CD4-positive, alpha-beta memory T cell (primary cell): ENCODE data around the gene MYO7B. TPM values are rescaled to one million over a fixed set of nuclear protein-coding genes. Genes with fewer than 3 reads are reported as not detected.

ENCODE experiments used
- CTCF ChIA-PET: fragments of 350-600 bp; sonication (Branson Sonifier 250); formaldehyde crosslinking; loops from one replicate; lab custom pipeline; 2021; ENCODE audit warnings: inconsistent platforms; ENCODE audit not compliant: partially characterized antibody; lab: Charles Lee
- POLR2A ChIA-PET: fragments of 350-600 bp; sonication (Branson Sonifier 250); formaldehyde crosslinking; loops from one replicate; lab custom pipeline; 2021; ENCODE audit not compliant: partially characterized antibody; lab: Charles Lee
- DNase-seq, 5 donors: peaks; one replicate each; pipeline versions ENCODE4 v3.0.0 to v3.0.0-alpha.2; 2020 to 2022; ENCODE audit warnings: mixed read lengths in 1 of 5
- H3K27ac ChIP-seq: one replicate; pipeline ENCODE4 v1.7.0; 2013; ENCODE audit warnings: low read depth, low read length
- H3K27me3 ChIP-seq: 2 replicates; pipeline ENCODE4 v1.7.0; 2013; ENCODE audit warnings: mild to moderate bottlenecking, low read length, moderate library complexity; ENCODE audit not compliant: insufficient read depth
- H3K36me3 ChIP-seq: 2 replicates; pipeline ENCODE4 v1.7.0; 2013; ENCODE audit warnings: mild to moderate bottlenecking, low read length, moderate library complexity; ENCODE audit not compliant: insufficient read depth
- H3K4me1 ChIP-seq: 2 replicates; pipeline ENCODE4 v1.7.0; 2013; ENCODE audit warnings: mild to moderate bottlenecking, low read length, moderate library complexity; ENCODE audit not compliant: insufficient read depth
- H3K4me3 ChIP-seq, 2 donors: one replicate each; pipeline ENCODE4 v1.7.0; 2013; ENCODE audit warnings: low read length in 2 of 2, mild to moderate bottlenecking in 1 of 2
- H3K9me3 ChIP-seq, 2 donors: one replicate each; pipeline ENCODE4 v1.7.0; 2013; ENCODE audit warnings: low read length in 2 of 2, control low read depth in 1 of 2; ENCODE audit not compliant: control insufficient read depth in 1 of 2
- H3K27ac Mint-ChIP-seq, 7 donors: one replicate each; pipeline ENCODE4 v1.8.0; 2020 to 2021; ENCODE audit warnings: mixed read lengths in 7 of 7, mild to moderate bottlenecking in 6 of 7, inconsistent platforms in 3 of 7, moderate library complexity in 3 of 7
- H3K27me3 Mint-ChIP-seq, 2 donors: one replicate each; pipeline ENCODE4 v1.8.0; 2020 to 2021; ENCODE audit warnings: mixed read lengths in 2 of 2
- H3K36me3 Mint-ChIP-seq, 2 donors: one replicate each; pipeline ENCODE4 v1.8.0; 2020 to 2021; ENCODE audit warnings: mixed read lengths in 2 of 2, inconsistent platforms in 1 of 2, mild to moderate bottlenecking in 1 of 2
- H3K4me1 Mint-ChIP-seq, 4 donors: one replicate each; pipeline ENCODE4 v1.8.0; 2020 to 2021; ENCODE audit warnings: mixed read lengths in 4 of 4, mild to moderate bottlenecking in 1 of 4
- H3K4me3 Mint-ChIP-seq, 8 donors: one replicate each; pipeline ENCODE4 v1.8.0; 2020 to 2021; ENCODE audit warnings: mixed read lengths in 8 of 8, mild to moderate bottlenecking in 7 of 8, moderate library complexity in 6 of 8, inconsistent platforms in 3 of 8
- H3K9me3 Mint-ChIP-seq, 8 donors: one replicate each; pipeline ENCODE4 v1.8.0; 2020 to 2021; ENCODE audit warnings: mixed read lengths in 8 of 8, mild to moderate bottlenecking in 5 of 8, inconsistent platforms in 3 of 8, moderate library complexity in 1 of 8
- intact Hi-C: fragments of 100-400 bp; cut with micrococcal nuclease; formaldehyde crosslinking; loops from one replicate; pipeline ENCODE4 v1.15.1; 2023
- polyA plus RNA-seq, 2 donors: library from polyadenylated mRNA; unstranded; fragments of 300-500 nt; fragmentation: Illumina TruSeq; gene quantifications; one replicate each; pipeline ENCODE4 v1.2.3, GENCODE V29; 2021
- total RNA-seq, 2 experiments: library from RNA; stranded (reverse); gene quantifications; one replicate each; pipeline ENCODE4 v1.2.3, GENCODE V29; 2021

Gene MYO7B
- total and polyA plus RNA-seq, 4 experiments from 2014 or later, result not detected

DNA sequence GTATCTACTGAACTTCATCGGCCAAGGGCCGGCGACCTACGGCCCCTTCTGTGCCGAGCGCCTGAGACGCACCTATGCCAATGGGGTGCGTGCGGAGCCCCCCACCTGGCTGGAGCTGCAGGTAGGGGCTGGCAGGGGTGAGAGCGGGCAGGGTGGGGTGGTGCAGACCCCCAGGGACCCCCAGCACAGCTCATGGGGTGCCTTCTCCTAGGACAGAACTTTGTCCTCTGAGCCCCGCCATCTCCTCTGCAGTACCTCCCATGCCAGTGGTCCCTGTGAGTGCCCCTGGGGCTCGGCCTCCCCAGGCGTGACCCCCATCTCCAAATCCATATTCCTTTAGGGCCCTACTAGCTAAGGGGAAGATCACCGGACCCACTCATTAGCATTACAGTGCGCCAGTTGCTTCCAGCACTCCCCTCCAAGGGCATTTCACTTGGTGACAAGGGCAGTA lies 86.5 kb downstream of the MYO7B start:
- no peak for DNase-seq
- H3K27ac Mint-ChIP-seq, result no peak overlapping the region
- Histone ChIP-seq H3K36me3 (no peaks in the 10 kb centered on the region), H3K27ac (no peak overlapping the region), H3K27me3 (no peaks in the 10 kb centered on the region), H3K4me1 (no peaks in the 10 kb centered on the region), H3K4me3 (no peak overlapping the region), H3K9me3 (no peaks in the 10 kb centered on the region)
- no peaks in the 10 kb centered on the region for H3K4me1 Mint-ChIP-seq
- H3K36me3 Mint-ChIP-seq, result no peaks in the 10 kb centered on the region
- ChIA-PET CTCF (no interaction called here), POLR2A (no interaction called here)
- intact Hi-C loops, result no loop called here
- H3K4me3 Mint-ChIP-seq, result no peak overlapping the region
- peaks cover 0 to 2% (median 0%) of the 10 kb centered on the region in 8 donors for H3K9me3 Mint-ChIP-seq
- peaks cover 12 to 14% of the 10 kb centered on the region in 2 donors for H3K27me3 Mint-ChIP-seq

GRCh38 chr2:127622561-127623387 lies 87.3 kb downstream of the MYO7B start:
- Histone ChIP-seq H3K4me1 (no peaks in the 10 kb centered on the region), H3K4me3 (no peak overlapping the region), H3K27ac (no peak overlapping the region), H3K9me3 (no peaks in the 10 kb centered on the region), H3K27me3 (no peaks in the 10 kb centered on the region), H3K36me3 (no peaks in the 10 kb centered on the region)
- Mint-ChIP-seq H3K36me3 (no peaks in the 10 kb centered on the region), H3K27me3 (peaks cover 11 to 12% of the 10 kb centered on the region in 2 donors), H3K9me3 (peaks cover 0 to 2% (median 0%) of the 10 kb centered on the region in 8 donors), H3K4me3 (no peak overlapping the region), H3K4me1 (no peaks in the 10 kb centered on the region), H3K27ac (no peak overlapping the region)
- POLR2A ChIA-PET, result no interaction called here
- CTCF ChIA-PET, result no interaction called here
- no peak for DNase-seq
- intact Hi-C loops, result no loop called here

DNA sequence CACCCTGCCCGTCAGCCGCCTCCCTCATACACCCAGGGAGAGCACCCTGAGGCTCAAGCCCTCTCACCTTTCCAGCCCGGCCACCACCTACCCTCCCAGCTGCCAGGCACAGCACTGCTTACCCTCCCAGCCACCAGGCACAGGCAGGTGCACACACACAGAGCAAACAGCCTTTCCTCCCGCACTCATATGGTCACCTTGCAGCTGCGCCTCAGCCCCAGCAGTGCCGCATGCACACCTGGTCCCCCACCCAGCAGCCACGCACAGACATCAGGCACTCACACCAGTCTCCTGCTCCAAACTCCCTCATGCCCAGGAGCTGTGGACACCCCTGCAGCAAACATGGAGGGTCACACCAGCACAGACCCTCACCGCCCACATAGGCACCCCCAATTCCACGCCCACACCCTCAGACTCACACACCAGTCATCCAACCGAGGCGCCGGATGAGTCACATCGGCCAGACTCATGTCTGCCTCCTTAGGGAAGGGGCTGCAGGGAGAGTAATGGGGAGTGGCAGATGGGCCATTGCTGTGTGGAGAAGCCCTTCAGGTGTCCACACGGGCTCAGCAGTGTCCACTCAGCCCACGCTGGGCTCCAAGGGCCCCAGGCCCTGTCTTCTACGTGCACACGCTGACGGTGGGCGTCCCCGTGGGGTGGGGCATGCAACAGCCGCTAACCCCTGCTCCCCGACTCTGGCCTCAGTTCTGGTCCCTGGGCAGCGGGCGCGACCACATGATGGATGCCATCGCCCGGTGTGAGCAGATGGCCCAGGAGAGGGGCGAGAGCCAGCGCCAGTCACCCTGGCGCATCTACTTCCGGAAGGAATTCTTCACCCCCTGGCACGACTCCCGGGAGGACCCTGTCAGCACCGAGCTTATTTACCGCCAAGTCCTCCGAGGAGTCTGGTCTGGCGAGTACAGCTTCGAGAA lies 88.2 kb downstream of the MYO7B start:
- peaks cover 8 to 10% of the 10 kb centered on the region in 2 donors for H3K27me3 Mint-ChIP-seq
- no peak overlapping the region for H3K27ac ChIP-seq
- H3K4me3 ChIP-seq, result no peak overlapping the region
- no peaks in the 10 kb centered on the region for H3K9me3 ChIP-seq
- POLR2A ChIA-PET, result no interaction called here
- no peaks in the 10 kb centered on the region for H3K36me3 Mint-ChIP-seq
- DNase-seq, result no peak
- CTCF ChIA-PET, result no interaction called here
- intact Hi-C loops, result no loop called here
- H3K36me3 ChIP-seq, result no peaks in the 10 kb centered on the region
- H3K4me3 Mint-ChIP-seq, result no peak overlapping the region
- H3K4me1 ChIP-seq, result no peaks in the 10 kb centered on the region
- H3K4me1 Mint-ChIP-seq, result no peaks in the 10 kb centered on the region
- H3K27ac Mint-ChIP-seq, result no peak overlapping the region
- H3K27me3 ChIP-seq, result no peaks in the 10 kb centered on the region
- H3K9me3 Mint-ChIP-seq, result peaks cover 0 to 2% (median 0%) of the 10 kb centered on the region in 8 donors

DNA sequence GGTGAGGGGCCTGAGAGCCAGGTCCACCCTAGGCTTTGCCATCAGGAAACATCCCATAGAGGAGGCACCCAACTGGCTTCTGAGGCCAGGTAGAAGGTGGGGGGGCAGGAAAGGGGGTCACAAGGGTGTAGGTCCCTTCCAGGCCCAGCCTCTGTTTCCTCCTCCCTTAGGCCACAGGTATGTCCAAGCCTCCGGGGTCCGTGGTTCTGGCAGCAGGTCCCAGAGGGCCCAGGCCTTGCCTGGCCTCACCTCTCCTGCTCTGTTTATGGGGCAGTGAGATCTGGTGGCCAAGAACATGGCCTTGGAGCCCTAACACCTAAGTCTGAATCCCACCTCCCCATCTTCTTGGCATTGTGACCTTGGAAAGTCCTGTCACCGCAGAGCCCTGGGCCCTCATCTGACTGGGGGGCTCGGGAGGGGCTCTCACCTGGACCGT lies 88.9 kb downstream of the MYO7B start:
- Histone ChIP-seq H3K27me3 (no peaks in the 10 kb centered on the region), H3K27ac (no peak overlapping the region), H3K36me3 (no peaks in the 10 kb centered on the region), H3K4me3 (no peak overlapping the region), H3K9me3 (no peaks in the 10 kb centered on the region), H3K4me1 (no peaks in the 10 kb centered on the region)
- Mint-ChIP-seq H3K4me1 (no peaks in the 10 kb centered on the region), H3K9me3 (peaks cover 0 to 2% (median 0%) of the 10 kb centered on the region in 8 donors), H3K4me3 (no peak overlapping the region), H3K27ac (no peak overlapping the region), H3K27me3 (peaks cover 8% of the 10 kb centered on the region in 2 donors), H3K36me3 (no peaks in the 10 kb centered on the region)
- DNase-seq, result no peak
- intact Hi-C loops, result no loop called here
- POLR2A ChIA-PET, result no interaction called here
- CTCF ChIA-PET, result no interaction called here

- H3K4me3 Mint-ChIP-seq, result no peak overlapping the region
- intact Hi-C loops, result no loop called here
- peaks cover 0 to 2% (median 0%) of the 10 kb centered on the region in 8 donors for H3K9me3 Mint-ChIP-seq
- no peak overlapping the region for H3K27ac Mint-ChIP-seq
- no peak for DNase-seq
- H3K27me3 ChIP-seq, result no peaks in the 10 kb centered on the region
- H3K9me3 ChIP-seq, result no peaks in the 10 kb centered on the region
- POLR2A ChIA-PET, result no interaction called here
- no peaks in the 10 kb centered on the region for H3K36me3 ChIP-seq
- H3K4me1 Mint-ChIP-seq, result no peaks in the 10 kb centered on the region
- H3K36me3 Mint-ChIP-seq, result no peaks in the 10 kb centered on the region
- no peaks in the 10 kb centered on the region for H3K4me1 ChIP-seq
- H3K4me3 ChIP-seq, result no peak overlapping the region
- CTCF ChIA-PET, result no interaction called here
- H3K27ac ChIP-seq, result no peak overlapping the region
- peaks cover 3 to 6% of the 10 kb centered on the region in 2 donors for H3K27me3 Mint-ChIP-seq
These were observed 89.5 kb downstream of the MYO7B start for GRCh38 chr2:127624756-127625571.

DNA sequence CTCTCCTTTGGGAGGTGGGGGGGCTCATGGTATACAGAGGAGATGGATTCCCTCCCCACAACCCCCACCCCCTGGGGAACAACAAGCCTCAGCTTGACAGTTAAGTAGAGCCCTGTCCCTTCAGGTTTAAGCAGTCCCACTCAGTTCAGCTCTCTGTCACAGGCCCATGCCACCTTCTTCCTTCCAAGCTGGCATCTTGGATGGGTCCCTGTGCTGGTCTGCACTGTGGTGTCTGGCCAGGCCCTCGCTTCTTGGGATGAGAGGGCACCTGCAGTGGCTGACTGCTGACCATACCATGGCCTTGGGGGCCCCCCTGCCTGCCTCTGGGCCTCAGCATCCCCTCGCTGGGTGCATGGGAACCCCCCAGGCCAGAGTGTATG lies 90.1 kb downstream of the MYO7B start:
- no peaks in the 10 kb centered on the region for H3K36me3 Mint-ChIP-seq
- no peak overlapping the region for H3K27ac ChIP-seq
- H3K4me3 Mint-ChIP-seq, result no peak overlapping the region
- ChIA-PET POLR2A (no interaction called here), CTCF (no interaction called here)
- no peaks in the 10 kb centered on the region for H3K4me1 ChIP-seq
- H3K9me3 Mint-ChIP-seq, result peaks cover 0 to 2% (median 0%) of the 10 kb centered on the region in 8 donors
- no peak for DNase-seq
- H3K27me3 Mint-ChIP-seq, result peaks cover 3 to 6% of the 10 kb centered on the region in 2 donors
- intact Hi-C loops, result no loop called here
- H3K4me3 ChIP-seq, result no peak overlapping the region
- no peaks in the 10 kb centered on the region for H3K27me3 ChIP-seq
- no peaks in the 10 kb centered on the region for H3K9me3 ChIP-seq
- no peaks in the 10 kb centered on the region for H3K36me3 ChIP-seq
- H3K27ac Mint-ChIP-seq, result no peak overlapping the region
- H3K4me1 Mint-ChIP-seq, result no peaks in the 10 kb centered on the region
